Activated naive CD4-positive, alpha-beta T cell treated with anti-CD3 and anti-CD28 coated beads for 36 hours (primary cell): ENCODE data around the gene FAM53A. TPM values are rescaled to one million over a fixed set of nuclear protein-coding genes. Genes with fewer than 3 reads are reported as not detected.
"Not testable (repeated sequence)": the region's sequence is repeated elsewhere in the genome, so short reads cannot be mapped to it uniquely, and the experiment has no call there.

Experiments
- CTCF ChIA-PET: fragments of 350-600 bp; sonication (Branson Sonifier 250); formaldehyde crosslinking; loops from one replicate; lab custom pipeline; 2021; ENCODE audit warnings: antibody characterized with exemption; lab: Charles Lee
- DNase-seq: peaks from one replicate; pipeline ENCODE4 v3.0.0-alpha.2; 2020
- H3K27ac Mint-ChIP-seq: one replicate; pipeline ENCODE4 v1.8.0; 2021; ENCODE audit warnings: mild to moderate bottlenecking, mixed read lengths
- H3K27me3 Mint-ChIP-seq: one replicate; pipeline ENCODE4 v1.8.0; 2021; ENCODE audit warnings: low read depth, mixed read lengths
- H3K36me3 Mint-ChIP-seq: one replicate; pipeline ENCODE4 v1.8.0; 2021; ENCODE audit warnings: low read depth, mixed read lengths
- H3K4me1 Mint-ChIP-seq: one replicate; pipeline ENCODE4 v1.8.0; 2021; ENCODE audit warnings: low read depth, mixed read lengths
- H3K4me3 Mint-ChIP-seq: one replicate; pipeline ENCODE4 v1.8.0; 2021; ENCODE audit warnings: mild to moderate bottlenecking, moderate library complexity, mixed read lengths
- H3K9me3 Mint-ChIP-seq: one replicate; pipeline ENCODE4 v1.8.0; 2021; ENCODE audit warnings: mixed read lengths
- intact Hi-C: fragments of 100-400 bp; cut with micrococcal nuclease; formaldehyde crosslinking; loops from one replicate; pipeline ENCODE4 v1.15.1; 2023
- total RNA-seq, 2 experiments: library from RNA; stranded (reverse); gene quantifications; one replicate each; pipeline ENCODE4 v1.2.3, GENCODE V29; 2021

The FAM53A gene
- total RNA-seq, 2 experiments from 2014 or later: 2.6 to 3.0 TPM

- H3K27me3 Mint-ChIP-seq: no peaks in the 10 kb centered on the region
- no peak overlapping the region for H3K4me3 Mint-ChIP-seq
- no peaks in the 10 kb centered on the region for H3K9me3 Mint-ChIP-seq
- CTCF ChIA-PET: interaction anchor here (2.7 kb wide), 1 partner anchor 16 kb away, joined by 9 read pairs; no protein-coding TSS in a partner anchor
- H3K27ac Mint-ChIP-seq: no peak overlapping the region
- no peaks in the 10 kb centered on the region for H3K36me3 Mint-ChIP-seq
- H3K4me1 Mint-ChIP-seq: no peaks in the 10 kb centered on the region
- intact Hi-C loops: no loop called here
- no peak for DNase-seq
These were observed 7.2 kb downstream of the FAM53A start for GRCh38 chr4:1676605-1677525.

- intact Hi-C loops: no loop called here
- CTCF ChIA-PET: interaction anchor here (2.7 kb wide), 1 partner anchor 17 kb away, joined by 9 read pairs; no protein-coding TSS in a partner anchor
- no peaks in the 10 kb centered on the region for H3K36me3 Mint-ChIP-seq
- no peaks in the 10 kb centered on the region for H3K27me3 Mint-ChIP-seq
- no peak overlapping the region for H3K27ac Mint-ChIP-seq
- no peaks in the 10 kb centered on the region for H3K4me1 Mint-ChIP-seq
- H3K4me3 Mint-ChIP-seq: no peak overlapping the region
- H3K9me3 Mint-ChIP-seq: no peaks in the 10 kb centered on the region
- no peak for DNase-seq
These were observed 8.3 kb downstream of the FAM53A start for GRCh38 chr4:1675802-1676137.

- intact Hi-C loops: no loop called here
- Mint-ChIP-seq H3K27me3 (no peaks in the 10 kb centered on the region), H3K4me3 (no peak overlapping the region), H3K27ac (no peak overlapping the region), H3K9me3 (no peaks in the 10 kb centered on the region), H3K4me1 (no peaks in the 10 kb centered on the region), H3K36me3 (no peaks in the 10 kb centered on the region)
- no peak for DNase-seq
- CTCF ChIA-PET: no interaction called here
These were observed 8.8 kb downstream of the FAM53A start for GRCh38 chr4:1675136-1675801.

GRCh38 chr4:1674682-1675081, 9.4 kb downstream of the FAM53A start:
- H3K9me3 Mint-ChIP-seq: no peaks in the 10 kb centered on the region
- H3K27me3 Mint-ChIP-seq: no peaks in the 10 kb centered on the region
- H3K4me3 Mint-ChIP-seq: no peak overlapping the region
- CTCF ChIA-PET: no interaction called here
- intact Hi-C loops: no loop called here
- no peak for DNase-seq
- no peaks in the 10 kb centered on the region for H3K4me1 Mint-ChIP-seq
- no peak overlapping the region for H3K27ac Mint-ChIP-seq
- H3K36me3 Mint-ChIP-seq: no peaks in the 10 kb centered on the region

- Mint-ChIP-seq H3K9me3 (no peaks in the 10 kb centered on the region), H3K27ac (no peak overlapping the region), H3K27me3 (no peaks in the 10 kb centered on the region), H3K36me3 (no peaks in the 10 kb centered on the region), H3K4me1 (no peaks in the 10 kb centered on the region), H3K4me3 (no peak overlapping the region)
- intact Hi-C loops: no loop called here
- DNase-seq: no peak
- CTCF ChIA-PET: no interaction called here
These were observed 10.4 kb downstream of the FAM53A start for GRCh38 chr4:1673671-1674070.

- H3K9me3 Mint-ChIP-seq, H3K27ac Mint-ChIP-seq, H3K36me3 Mint-ChIP-seq, H3K4me1 Mint-ChIP-seq, DNase-seq, H3K27me3 Mint-ChIP-seq, H3K4me3 Mint-ChIP-seq, intact Hi-C loops, CTCF ChIA-PET: not testable (repeated sequence)
These were observed 13.1 kb downstream of the FAM53A start for GRCh38 chr4:1671011-1671410.

GRCh38 chr4:1670279-1670678, 13.8 kb downstream of the FAM53A start:
- no peaks in the 10 kb centered on the region for H3K27me3 Mint-ChIP-seq
- H3K4me3 Mint-ChIP-seq: no peak overlapping the region
- intact Hi-C loops: no loop called here
- H3K4me1 Mint-ChIP-seq: no peaks in the 10 kb centered on the region
- no peaks in the 10 kb centered on the region for H3K9me3 Mint-ChIP-seq
- DNase-seq: no peak
- no peak overlapping the region for H3K27ac Mint-ChIP-seq
- CTCF ChIA-PET: no interaction called here
- H3K36me3 Mint-ChIP-seq: no peaks in the 10 kb centered on the region

- intact Hi-C loops: no loop called here
- H3K36me3 Mint-ChIP-seq: no peaks in the 10 kb centered on the region
- H3K4me3 Mint-ChIP-seq: no peak overlapping the region
- no peak overlapping the region for H3K27ac Mint-ChIP-seq
- no peak for DNase-seq
- no peaks in the 10 kb centered on the region for H3K9me3 Mint-ChIP-seq
- no peaks in the 10 kb centered on the region for H3K27me3 Mint-ChIP-seq
- no peaks in the 10 kb centered on the region for H3K4me1 Mint-ChIP-seq
- CTCF ChIA-PET: no interaction called here
These were observed 14.3 kb downstream of the FAM53A start for GRCh38 chr4:1669850-1670249.

- no peak overlapping the region for H3K4me3 Mint-ChIP-seq
- no peaks in the 10 kb centered on the region for H3K4me1 Mint-ChIP-seq
- no peaks in the 10 kb centered on the region for H3K9me3 Mint-ChIP-seq
- H3K27me3 Mint-ChIP-seq: no peaks in the 10 kb centered on the region
- intact Hi-C loops: no loop called here
- H3K36me3 Mint-ChIP-seq: no peaks in the 10 kb centered on the region
- no peak overlapping the region for H3K27ac Mint-ChIP-seq
- CTCF ChIA-PET: no interaction called here
- no peak for DNase-seq
These were observed 14.8 kb downstream of the FAM53A start for GRCh38 chr4:1669270-1669669.

GRCh38 chr4:1668488-1668840, 15.6 kb downstream of the FAM53A start:
- Mint-ChIP-seq H3K27ac (no peak overlapping the region), H3K4me3 (no peak overlapping the region), H3K27me3 (no peaks in the 10 kb centered on the region), H3K4me1 (no peaks in the 10 kb centered on the region), H3K9me3 (no peaks in the 10 kb centered on the region), H3K36me3 (no peaks in the 10 kb centered on the region)
- CTCF ChIA-PET: no interaction called here
- intact Hi-C loops: no loop called here
- no peak for DNase-seq

GRCh38 chr4:1667273-1667672, 16.8 kb downstream of the FAM53A start:
- H3K27me3 Mint-ChIP-seq: no peaks in the 10 kb centered on the region
- no peaks in the 10 kb centered on the region for H3K36me3 Mint-ChIP-seq
- no peak overlapping the region for H3K4me3 Mint-ChIP-seq
- no peaks in the 10 kb centered on the region for H3K4me1 Mint-ChIP-seq
- no peak overlapping the region for H3K27ac Mint-ChIP-seq
- H3K9me3 Mint-ChIP-seq: no peaks in the 10 kb centered on the region
- intact Hi-C loops: no loop called here
- no peak for DNase-seq
- CTCF ChIA-PET: no interaction called here

GRCh38 chr4:1666391-1666790, 17.7 kb downstream of the FAM53A start:
- H3K27ac Mint-ChIP-seq: no peak overlapping the region
- H3K27me3 Mint-ChIP-seq: no peaks in the 10 kb centered on the region
- no peaks in the 10 kb centered on the region for H3K4me1 Mint-ChIP-seq
- H3K9me3 Mint-ChIP-seq: no peaks in the 10 kb centered on the region
- no peak overlapping the region for H3K4me3 Mint-ChIP-seq
- DNase-seq: no peak
- H3K36me3 Mint-ChIP-seq: no peaks in the 10 kb centered on the region
- intact Hi-C loops: no loop called here
- CTCF ChIA-PET: no interaction called here

GRCh38 chr4:1664141-1664540, 20.0 kb downstream of the FAM53A start:
- no peak overlapping the region for H3K4me3 Mint-ChIP-seq
- no peaks in the 10 kb centered on the region for H3K9me3 Mint-ChIP-seq
- intact Hi-C loops: no loop called here
- no peaks in the 10 kb centered on the region for H3K27me3 Mint-ChIP-seq
- H3K4me1 Mint-ChIP-seq: no peaks in the 10 kb centered on the region
- H3K27ac Mint-ChIP-seq: no peak overlapping the region
- CTCF ChIA-PET: interaction anchor here (0.6 kb wide), 1 partner anchor 574 kb away, joined by 3 read pairs; no protein-coding TSS in a partner anchor
- DNase-seq: no peak
- H3K36me3 Mint-ChIP-seq: no peaks in the 10 kb centered on the region
